COLO668 (cell line): ENCODE data around the gene SRI.
A peak's percentile ranks its signal among the peaks of the same experiment; 100 is the strongest.

ENCODE experiments used
- DNase-seq: peaks from one replicate; lab custom pipeline; 2025; ENCODE audit not compliant: unreplicated experiment; lab: John Stamatoyannopoulos, UW

The SRI gene

GRCh38 chr7:88226201-88226600, 6.4 kb upstream of the SRI start:
- DNase-seq, result no peak

- no peak for DNase-seq
These were observed 4.9 kb upstream of the SRI start for GRCh38 chr7:88224601-88225275.

GRCh38 chr7:88223265-88223664, 3.4 kb upstream of the SRI start:
- DNase-seq, result no peak

GRCh38 chr7:88218836-88219605, 817 bp downstream of the SRI start:
- DNase-seq, result peak; percentile 47

GRCh38 chr7:88218429-88218745, 1.5 kb downstream of the SRI start:
- DNase-seq, result no peak

- no peak for DNase-seq
These were observed 2.0 kb downstream of the SRI start for GRCh38 chr7:88217675-88218428.

GRCh38 chr7:88216276-88216675, 3.6 kb downstream of the SRI start:
- DNase-seq, result no peak

- DNase-seq, result no peak
These were observed 4.5 kb downstream of the SRI start for GRCh38 chr7:88215295-88215694.

- no peak for DNase-seq
These were observed 5.4 kb downstream of the SRI start for GRCh38 chr7:88214456-88214855.

- no peak for DNase-seq
These were observed 6.9 kb downstream of the SRI start for GRCh38 chr7:88212918-88213317.

- no peak for DNase-seq
These were observed 11.3 kb downstream of the SRI start for GRCh38 chr7:88208521-88208920.

- no peak for DNase-seq
These were observed 13.6 kb downstream of the SRI start for GRCh38 chr7:88206254-88206653.

GRCh38 chr7:88205179-88205578, 14.7 kb downstream of the SRI start:
- DNase-seq, result no peak

GRCh38 chr7:88204525-88205110, 15.2 kb downstream of the SRI start:
- DNase-seq, result no peak

- no peak for DNase-seq
These were observed 16.4 kb downstream of the SRI start for GRCh38 chr7:88203401-88203800.

- no peak for DNase-seq
These were observed 17.0 kb downstream of the SRI start for GRCh38 chr7:88202799-88203198.

- no peak for DNase-seq
These were observed 17.6 kb downstream of the SRI start for GRCh38 chr7:88202278-88202677.

- no peak for DNase-seq
These were observed 18.5 kb downstream of the SRI start for GRCh38 chr7:88201305-88201704.

GRCh38 chr7:88200789-88201188, 19.0 kb downstream of the SRI start:
- DNase-seq, result peak; percentile 54

- no peak for DNase-seq
These were observed 19.6 kb downstream of the SRI start for GRCh38 chr7:88200261-88200660.

- DNase-seq, result no peak
These were observed 27.9 kb downstream of the SRI start for GRCh38 chr7:88191911-88192310.

GRCh38 chr7:88185650-88186049, 34.2 kb downstream of the SRI start:
- no peak for DNase-seq
